ENCODE results near the gene TSLP.

The TSLP gene

GRCh38 chr5:111099058-111099778, 27.7 kb downstream of the TSLP start:
- DNase-seq, result no peak

- no peak for DNase-seq
These were observed 34.9 kb downstream of the TSLP start for GRCh38 chr5:111106320-111106948.

GRCh38 chr5:111107371-111107770, 35.9 kb downstream of the TSLP start:
- DNase-seq, result no peak

- no peak for DNase-seq
These were observed 40.4 kb downstream of the TSLP start for GRCh38 chr5:111111956-111112355.

GRCh38 chr5:111113678-111114077, 42.2 kb downstream of the TSLP start:
- no peak for DNase-seq

- DNase-seq, result no peak
These were observed 43.7 kb downstream of the TSLP start for GRCh38 chr5:111115229-111115628.

GRCh38 chr5:111116550-111116949, 45.0 kb downstream of the TSLP start:
- no peak for DNase-seq

GRCh38 chr5:111117136-111117535, 45.6 kb downstream of the TSLP start:
- DNase-seq, result no peak

- no peak for DNase-seq
These were observed 47.7 kb downstream of the TSLP start for GRCh38 chr5:111119221-111119620.

- no peak for DNase-seq
These were observed 48.3 kb downstream of the TSLP start for GRCh38 chr5:111119856-111120255.

GRCh38 chr5:111120911-111121310, 49.4 kb downstream of the TSLP start:
- DNase-seq, result no peak

- no peak for DNase-seq
These were observed 50.4 kb downstream of the TSLP start for GRCh38 chr5:111121926-111122325.

GRCh38 chr5:111122398-111122797, 50.9 kb downstream of the TSLP start:
- no peak for DNase-seq

- DNase-seq, result no peak
These were observed 53.3 kb downstream of the TSLP start for GRCh38 chr5:111124793-111125192.

- DNase-seq, result no peak
These were observed 55.4 kb downstream of the TSLP start for GRCh38 chr5:111126896-111127295.
